Activated T-cell treated with anti-CD3 and anti-CD28 coated beads, Interleukin-2, amount 50 U/mL, for 48 hours (primary cell): ENCODE measurements around the gene SLC44A3.

ENCODE experiments used
- DNase-seq, 2 experiments: peaks; one replicate each; pipeline ENCODE4 v3.0.0-alpha.2; 2020

SLC44A3 gene

GRCh38 chr1:94876362-94876761 is 56.2 kb downstream of the SLC44A3 start:
- no peak for DNase-seq

- DNase-seq: no peak
These were observed 58.2 kb downstream of the SLC44A3 start for GRCh38 chr1:94878329-94878728.

- no peak for DNase-seq
These were observed 63.5 kb downstream of the SLC44A3 start for GRCh38 chr1:94883691-94884090.

GRCh38 chr1:94884106-94884505 is 63.9 kb downstream of the SLC44A3 start:
- no peak for DNase-seq

GRCh38 chr1:94884507-94884906 is 64.3 kb downstream of the SLC44A3 start:
- DNase-seq: no peak

- DNase-seq: no peak
These were observed 66.2 kb downstream of the SLC44A3 start for GRCh38 chr1:94886361-94886760.

- no peak for DNase-seq
These were observed 66.9 kb downstream of the SLC44A3 start for GRCh38 chr1:94887106-94887505.

GRCh38 chr1:94887603-94888171 is 67.5 kb downstream of the SLC44A3 start:
- no peak for DNase-seq

GRCh38 chr1:94888201-94888600 is 68.0 kb downstream of the SLC44A3 start:
- no peak for DNase-seq

- DNase-seq: no peak
These were observed 72.6 kb downstream of the SLC44A3 start for GRCh38 chr1:94892604-94893254.

- no peak for DNase-seq
These were observed 74.5 kb downstream of the SLC44A3 start for GRCh38 chr1:94894630-94895029.

- DNase-seq: no peak
These were observed 75.4 kb downstream of the SLC44A3 start for GRCh38 chr1:94895518-94895917.

- DNase-seq: no peak
These were observed 78.6 kb downstream of the SLC44A3 start for GRCh38 chr1:94898491-94899385.

- DNase-seq: no peak
These were observed 79.6 kb downstream of the SLC44A3 start for GRCh38 chr1:94899756-94900155.

GRCh38 chr1:94901841-94902240 is 81.7 kb downstream of the SLC44A3 start:
- DNase-seq: no peak

- DNase-seq: no peak
These were observed 83.3 kb downstream of the SLC44A3 start for GRCh38 chr1:94903280-94904009.

GRCh38 chr1:94905207-94905606 is 85.0 kb downstream of the SLC44A3 start:
- DNase-seq: no peak

GRCh38 chr1:94906382-94906781 is 86.2 kb downstream of the SLC44A3 start:
- no peak for DNase-seq

- DNase-seq: no peak
These were observed 87.0 kb downstream of the SLC44A3 start for GRCh38 chr1:94907136-94907535.

- no peak for DNase-seq
These were observed 88.0 kb downstream of the SLC44A3 start for GRCh38 chr1:94908190-94908589.

- no peak for DNase-seq
These were observed 88.8 kb downstream of the SLC44A3 start for GRCh38 chr1:94908965-94909364.

GRCh38 chr1:94909486-94909885 is 89.3 kb downstream of the SLC44A3 start:
- DNase-seq: no peak
